Gastroesophageal sphincter (tissue), 3 donors: ENCODE data around the gene DSCAML1.

Experiments
- EP300 ChIP-seq: sonication (generic); formaldehyde crosslinking; IDR thresholded peaks from one replicate; pipeline ENCODE4 v1.6.1; 2017; ENCODE audit warnings: antibody characterized with exemption, mild to moderate bottlenecking
- POLR2A ChIP-seq, 2 donors: fragments of 450-650 bp; IDR thresholded peaks; one replicate each; pipeline ENCODE4 v1.6.1; 2017; ENCODE audit warnings: antibody characterized with exemption in 2 of 2, mild to moderate bottlenecking in 2 of 2, moderate library complexity in 1 of 2
- TF ChIP-seq, protein P1 (sequence below), 4 experiments: fragments of 200-600 bp in 2 of 4; fragments of 450-650 bp in 2 of 4; sonication (generic) in 1 of 4; IDR thresholded peaks; one replicate each; pipeline ENCODE4 v1.5.1; 2017 to 2019; ENCODE audit warnings: antibody characterized with exemption in 4 of 4, mild to moderate bottlenecking in 2 of 4, moderate library complexity in 2 of 4

DNA sequence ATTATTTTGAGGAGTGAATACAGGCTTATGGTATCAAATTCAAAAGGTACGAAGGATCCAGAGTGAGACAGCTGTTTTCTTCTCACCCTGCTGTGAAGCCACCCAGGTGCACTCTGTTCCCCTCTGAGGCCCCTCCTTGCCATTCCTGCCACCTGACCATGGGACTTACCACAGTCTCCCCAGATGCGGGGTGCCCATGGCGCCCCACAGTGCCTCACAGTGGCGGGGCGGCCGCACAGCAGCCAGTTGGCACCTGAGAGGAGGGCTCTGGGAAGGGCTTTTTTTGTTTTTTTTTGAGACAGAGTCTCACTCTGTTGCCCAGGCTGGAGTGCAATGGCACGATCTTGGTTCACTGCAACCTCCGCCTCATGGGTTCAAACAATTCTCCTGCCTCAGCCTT lies 317.6 kb downstream of the DSCAML1 start:
- TF ChIP-seq, protein P1, sequence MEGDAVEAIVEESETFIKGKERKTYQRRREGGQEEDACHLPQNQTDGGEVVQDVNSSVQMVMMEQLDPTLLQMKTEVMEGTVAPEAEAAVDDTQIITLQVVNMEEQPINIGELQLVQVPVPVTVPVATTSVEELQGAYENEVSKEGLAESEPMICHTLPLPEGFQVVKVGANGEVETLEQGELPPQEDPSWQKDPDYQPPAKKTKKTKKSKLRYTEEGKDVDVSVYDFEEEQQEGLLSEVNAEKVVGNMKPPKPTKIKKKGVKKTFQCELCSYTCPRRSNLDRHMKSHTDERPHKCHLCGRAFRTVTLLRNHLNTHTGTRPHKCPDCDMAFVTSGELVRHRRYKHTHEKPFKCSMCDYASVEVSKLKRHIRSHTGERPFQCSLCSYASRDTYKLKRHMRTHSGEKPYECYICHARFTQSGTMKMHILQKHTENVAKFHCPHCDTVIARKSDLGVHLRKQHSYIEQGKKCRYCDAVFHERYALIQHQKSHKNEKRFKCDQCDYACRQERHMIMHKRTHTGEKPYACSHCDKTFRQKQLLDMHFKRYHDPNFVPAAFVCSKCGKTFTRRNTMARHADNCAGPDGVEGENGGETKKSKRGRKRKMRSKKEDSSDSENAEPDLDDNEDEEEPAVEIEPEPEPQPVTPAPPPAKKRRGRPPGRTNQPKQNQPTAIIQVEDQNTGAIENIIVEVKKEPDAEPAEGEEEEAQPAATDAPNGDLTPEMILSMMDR (IDR thresholded peaks at IDR 0.05) = no peak
- TF ChIP-seq POLR2A (IDR thresholded peaks at IDR 0.05) (no peak), EP300 (no peak)
